ENCODE measurements around the gene GPRIN3.

The GPRIN3 gene

GRCh38 chr4:89242216-89242615 lies 65.4 kb downstream of the GPRIN3 start:
- no peak overlapping the region for H2AFZ ChIP-seq (ENCODE audit: low read depth, low read length)

DNA sequence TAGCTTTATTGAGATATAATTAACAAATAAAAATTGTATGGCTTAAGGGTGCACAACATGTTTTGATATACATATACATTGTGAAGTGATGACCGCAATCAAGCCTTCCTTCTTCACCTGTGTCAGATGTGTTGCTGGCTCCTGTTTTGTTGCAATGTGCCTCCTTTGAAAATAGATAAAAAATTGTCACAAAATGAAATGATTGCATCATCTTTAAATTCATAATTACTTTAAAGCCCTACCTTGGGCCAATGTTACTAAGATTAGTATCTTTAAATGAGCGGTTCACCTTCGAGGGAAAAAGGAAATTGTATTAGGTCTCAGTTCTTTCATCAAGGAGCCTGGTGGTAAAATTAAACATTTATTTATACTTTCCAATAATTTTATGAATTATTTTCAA lies 77.3 kb downstream of the GPRIN3 start:
- Histone ChIP-seq H3K36me3 (ENCODE audit: insufficient read depth, low read length) (no peaks in the 10 kb centered on the region), H3K9me3 (ENCODE audit: low read length) (no peaks in the 10 kb centered on the region), H3K4me3 (ENCODE audit: low read length) (no peak overlapping the region), H3K4me1 (ENCODE audit: insufficient read depth, low read length) (no peaks in the 10 kb centered on the region), H3K27me3 (ENCODE audit: insufficient read depth, low read length) (no peaks in the 10 kb centered on the region), H2AFZ (ENCODE audit: low read depth, low read length) (no peak overlapping the region)

More at GRCh38 chr4:89242216-89242615, 65.4 kb downstream of the GPRIN3 start:
- Histone ChIP-seq H3K27me3 (ENCODE audit: insufficient read depth, low read length) (peaks cover 3% of the 10 kb centered on the region), H3K4me3 (ENCODE audit: low read length) (no peak overlapping the region), H3K9me3 (ENCODE audit: low read length) (no peaks in the 10 kb centered on the region), H3K36me3 (ENCODE audit: insufficient read depth, low read length) (no peaks in the 10 kb centered on the region), H3K4me1 (ENCODE audit: insufficient read depth, low read length) (no peaks in the 10 kb centered on the region)

DNA sequence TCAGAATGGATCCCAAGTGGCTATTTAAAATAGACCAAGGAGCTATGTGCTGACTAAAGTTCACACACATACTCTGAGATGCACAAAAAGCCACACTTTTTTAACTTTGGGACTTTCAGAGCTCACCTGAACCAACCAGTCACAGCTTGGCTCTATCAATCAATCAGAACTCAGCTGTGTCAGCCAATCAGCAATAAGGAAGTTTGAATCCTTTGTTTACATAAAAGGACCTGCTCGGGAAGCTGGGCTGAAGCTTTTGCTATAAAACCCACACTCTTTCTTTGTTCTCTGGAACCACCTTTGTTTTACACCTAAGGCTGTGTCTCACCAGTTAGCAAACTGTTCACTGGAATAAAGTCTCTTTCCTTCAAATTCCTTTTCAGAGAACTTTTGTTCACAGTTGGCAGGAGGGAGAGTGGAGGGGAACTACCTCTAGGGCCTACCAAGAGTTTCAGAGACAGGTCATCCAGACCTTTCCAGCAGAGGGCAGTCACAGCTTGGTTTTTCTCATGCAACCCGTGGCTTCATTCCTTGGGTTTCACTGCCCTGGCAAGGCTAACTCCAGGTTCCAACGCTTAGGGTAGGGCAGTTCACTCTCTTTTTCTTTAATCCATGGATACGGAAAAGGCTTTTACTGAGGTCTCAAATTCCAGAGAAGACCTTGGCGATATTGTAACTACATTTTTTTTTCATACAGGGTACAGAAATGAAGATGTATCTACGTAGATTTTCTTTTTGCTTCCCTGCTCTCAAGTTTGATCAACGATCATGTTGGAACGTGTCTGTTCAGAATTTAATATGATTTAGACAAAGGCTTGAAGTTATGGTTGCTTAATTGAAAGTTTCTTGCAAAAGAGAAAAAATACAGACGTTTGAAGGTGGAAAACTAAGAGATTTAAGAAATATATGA lies 80.7 kb downstream of the GPRIN3 start:
- H3K9me3 ChIP-seq (ENCODE audit: low read length), result no peaks in the 10 kb centered on the region

GRCh38 chr4:89222170-89222569 lies 85.4 kb downstream of the GPRIN3 start:
- Histone ChIP-seq H2AFZ (ENCODE audit: low read depth, low read length) (no peak overlapping the region), H3K4me3 (ENCODE audit: low read length) (no peak overlapping the region), H3K36me3 (ENCODE audit: insufficient read depth, low read length) (no peaks in the 10 kb centered on the region), H3K27me3 (ENCODE audit: insufficient read depth, low read length) (peaks cover 2% of the 10 kb centered on the region), H3K4me1 (ENCODE audit: insufficient read depth, low read length) (peaks cover 9% of the 10 kb centered on the region), H3K9me3 (ENCODE audit: low read length) (no peaks in the 10 kb centered on the region)

More for the DNA sequence above, 80.7 kb downstream of the GPRIN3 start:
- Histone ChIP-seq H3K4me1 (ENCODE audit: insufficient read depth, low read length) (no peaks in the 10 kb centered on the region), H3K4me3 (ENCODE audit: low read length) (no peak overlapping the region), H3K36me3 (ENCODE audit: insufficient read depth, low read length) (no peaks in the 10 kb centered on the region), H3K27me3 (ENCODE audit: insufficient read depth, low read length) (no peaks in the 10 kb centered on the region), H2AFZ (ENCODE audit: low read depth, low read length) (peak overlapping the region; percentile 20)

DNA sequence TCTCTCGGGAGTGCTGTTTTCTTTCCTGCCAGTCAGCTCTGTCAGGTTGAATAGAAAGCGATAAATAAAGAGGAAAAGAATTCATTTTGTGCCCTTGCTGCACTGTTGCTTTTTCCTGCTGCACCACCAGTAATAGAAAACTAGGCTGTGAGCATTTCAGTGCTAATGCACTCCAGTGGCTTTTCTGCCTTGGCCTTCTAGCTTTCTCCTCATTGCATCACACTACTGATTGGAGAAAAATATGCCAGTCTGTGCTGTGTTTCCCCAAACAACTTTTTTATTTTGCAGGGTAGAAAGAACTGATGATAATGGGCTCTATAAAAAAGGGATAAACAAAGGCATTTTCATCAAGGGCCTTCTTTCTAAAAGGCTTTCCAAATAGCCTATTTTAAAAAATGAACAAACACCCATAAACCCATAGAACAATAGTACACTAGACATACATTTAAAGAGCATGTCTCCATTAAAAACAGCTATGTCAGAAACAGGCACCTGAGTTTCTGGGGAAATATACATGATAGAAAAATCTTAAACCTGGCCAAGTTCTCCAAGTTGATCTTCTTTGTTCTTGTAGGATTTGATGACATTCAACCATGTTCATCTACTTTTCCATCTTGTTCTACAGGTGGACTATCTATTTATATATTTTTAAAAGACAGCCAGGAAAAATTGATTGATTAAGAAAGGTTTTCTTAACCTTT lies 86.3 kb downstream of the GPRIN3 start:
- Histone ChIP-seq H3K4me1 (ENCODE audit: insufficient read depth, low read length) (peaks cover 9% of the 10 kb centered on the region), H3K27me3 (ENCODE audit: insufficient read depth, low read length) (peaks cover 2% of the 10 kb centered on the region), H3K9me3 (ENCODE audit: low read length) (no peaks in the 10 kb centered on the region), H2AFZ (ENCODE audit: low read depth, low read length) (no peak overlapping the region), H3K4me3 (ENCODE audit: low read length) (no peak overlapping the region), H3K36me3 (ENCODE audit: insufficient read depth, low read length) (no peaks in the 10 kb centered on the region)

DNA sequence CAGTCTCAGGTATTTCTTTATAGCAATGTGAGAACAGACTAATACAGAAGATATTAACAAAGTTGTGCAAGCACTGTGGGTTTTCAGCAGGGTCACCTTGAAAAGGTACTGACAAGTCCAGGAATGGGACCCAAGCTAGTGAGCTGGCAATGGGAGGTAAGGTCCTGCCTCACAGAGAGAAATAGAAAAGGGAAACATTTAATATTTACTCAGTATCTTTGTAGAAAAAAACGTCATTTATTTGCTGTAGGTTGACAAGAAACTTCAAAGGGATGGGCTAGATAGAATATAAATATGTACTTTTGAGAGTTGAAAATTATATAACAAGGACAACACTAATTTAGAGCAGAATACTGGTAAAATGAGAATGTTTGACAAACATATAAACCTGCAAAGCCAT lies 89.0 kb downstream of the GPRIN3 start:
- Histone ChIP-seq H3K4me1 (ENCODE audit: insufficient read depth, low read length) (peaks cover 9% of the 10 kb centered on the region), H2AFZ (ENCODE audit: low read depth, low read length) (no peak overlapping the region), H3K9me3 (ENCODE audit: low read length) (no peaks in the 10 kb centered on the region), H3K36me3 (ENCODE audit: insufficient read depth, low read length) (no peaks in the 10 kb centered on the region), H3K4me3 (ENCODE audit: low read length) (no peak overlapping the region), H3K27me3 (ENCODE audit: insufficient read depth, low read length) (peaks cover 2% of the 10 kb centered on the region)

GRCh38 chr4:89217604-89218003 lies 90.0 kb downstream of the GPRIN3 start:
- Histone ChIP-seq H3K27me3 (ENCODE audit: insufficient read depth, low read length) (peaks cover 2% of the 10 kb centered on the region), H2AFZ (ENCODE audit: low read depth, low read length) (no peak overlapping the region), H3K36me3 (ENCODE audit: insufficient read depth, low read length) (no peaks in the 10 kb centered on the region), H3K9me3 (ENCODE audit: low read length) (no peaks in the 10 kb centered on the region), H3K4me1 (ENCODE audit: insufficient read depth, low read length) (peaks cover 9% of the 10 kb centered on the region), H3K4me3 (ENCODE audit: low read length) (no peak overlapping the region)

- H3K4me3 ChIP-seq (ENCODE audit: low read length), result no peak overlapping the region
- H3K27me3 ChIP-seq (ENCODE audit: insufficient read depth, low read length), result peaks cover 2% of the 10 kb centered on the region
- H3K9me3 ChIP-seq (ENCODE audit: low read length), result no peaks in the 10 kb centered on the region
- no peaks in the 10 kb centered on the region for H3K36me3 ChIP-seq (ENCODE audit: insufficient read depth, low read length)
- H2AFZ ChIP-seq (ENCODE audit: low read depth, low read length), result no peak overlapping the region
- H3K4me1 ChIP-seq (ENCODE audit: insufficient read depth, low read length), result peaks cover 9% of the 10 kb centered on the region
These were observed 90.7 kb downstream of the GPRIN3 start for GRCh38 chr4:89216866-89217265.

DNA sequence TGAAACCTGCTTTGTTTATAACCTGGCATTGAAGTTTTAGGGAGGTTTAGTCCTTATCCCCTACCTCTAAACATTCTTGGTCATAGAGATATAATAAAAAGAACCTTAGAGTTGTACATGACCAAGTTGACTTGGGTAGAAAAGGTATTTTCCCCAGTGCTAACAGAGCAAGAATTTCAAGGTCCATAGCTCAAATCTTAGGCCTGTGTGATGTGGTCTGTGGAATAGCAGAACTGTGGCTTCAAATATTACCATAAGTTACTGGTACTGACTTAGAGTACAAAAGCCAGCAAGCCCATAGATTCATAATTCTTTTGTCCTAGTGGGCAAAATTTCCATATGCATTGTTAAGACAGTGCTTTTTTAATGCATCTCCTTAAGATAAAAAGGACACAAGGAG lies 91.2 kb downstream of the GPRIN3 start:
- Histone ChIP-seq H3K4me3 (ENCODE audit: low read length) (no peak overlapping the region), H3K36me3 (ENCODE audit: insufficient read depth, low read length) (no peaks in the 10 kb centered on the region), H3K27me3 (ENCODE audit: insufficient read depth, low read length) (peaks cover 2% of the 10 kb centered on the region), H3K9me3 (ENCODE audit: low read length) (no peaks in the 10 kb centered on the region), H2AFZ (ENCODE audit: low read depth, low read length) (no peak overlapping the region), H3K4me1 (ENCODE audit: insufficient read depth, low read length) (peaks cover 9% of the 10 kb centered on the region)

DNA sequence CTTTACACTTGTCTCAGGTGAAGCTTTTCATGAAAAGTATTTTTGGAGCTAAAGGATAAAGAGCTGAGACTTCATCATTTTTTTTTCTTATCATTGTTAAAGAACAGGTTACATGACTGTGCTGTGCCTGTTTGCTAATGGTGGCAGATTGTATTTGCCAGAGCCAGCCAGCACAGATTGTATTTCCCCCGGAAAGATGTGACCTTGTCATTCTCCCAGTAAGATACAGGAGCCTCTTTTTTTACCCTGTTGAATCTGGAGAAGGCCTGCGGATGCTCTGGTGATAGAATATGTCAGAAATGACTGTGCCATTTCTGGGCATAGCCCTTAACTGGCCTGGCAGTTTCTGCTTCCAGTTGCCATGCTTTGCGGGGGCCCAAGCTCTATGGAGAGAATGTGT lies 91.9 kb downstream of the GPRIN3 start:
- Histone ChIP-seq H3K36me3 (ENCODE audit: insufficient read depth, low read length) (no peaks in the 10 kb centered on the region), H3K9me3 (ENCODE audit: low read length) (no peaks in the 10 kb centered on the region), H3K4me3 (ENCODE audit: low read length) (no peak overlapping the region), H3K27me3 (ENCODE audit: insufficient read depth, low read length) (peaks cover 2% of the 10 kb centered on the region), H2AFZ (ENCODE audit: low read depth, low read length) (no peak overlapping the region), H3K4me1 (ENCODE audit: insufficient read depth, low read length) (peaks cover 8% of the 10 kb centered on the region)

- no peaks in the 10 kb centered on the region for H3K4me1 ChIP-seq (ENCODE audit: insufficient read depth, low read length)
- H3K4me3 ChIP-seq (ENCODE audit: low read length), result no peak overlapping the region
- no peak overlapping the region for H2AFZ ChIP-seq (ENCODE audit: low read depth, low read length)
- H3K9me3 ChIP-seq (ENCODE audit: low read length), result no peaks in the 10 kb centered on the region
- H3K27me3 ChIP-seq (ENCODE audit: insufficient read depth, low read length), result peaks cover 2% of the 10 kb centered on the region
- H3K36me3 ChIP-seq (ENCODE audit: insufficient read depth, low read length), result no peaks in the 10 kb centered on the region
These were observed 93.3 kb downstream of the GPRIN3 start for GRCh38 chr4:89214308-89214707.

DNA sequence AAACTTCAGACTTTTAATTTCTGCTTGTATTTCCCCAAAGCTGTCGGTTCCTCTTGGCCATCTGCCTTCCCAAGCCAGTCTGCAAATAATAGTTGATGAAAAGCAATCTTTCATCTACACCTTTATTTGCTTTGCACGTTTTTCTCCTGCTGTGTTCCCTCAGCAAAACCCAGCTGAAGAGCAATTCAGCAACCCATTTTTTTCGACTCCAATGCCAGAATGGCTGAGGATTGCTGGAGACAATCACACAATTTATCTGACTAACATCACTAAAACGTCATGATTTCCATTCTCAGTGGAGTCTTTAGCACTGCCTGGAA lies 94.3 kb downstream of the GPRIN3 start:
- Histone ChIP-seq H3K4me3 (ENCODE audit: low read length) (no peak overlapping the region), H3K36me3 (ENCODE audit: insufficient read depth, low read length) (no peaks in the 10 kb centered on the region), H2AFZ (ENCODE audit: low read depth, low read length) (no peak overlapping the region), H3K9me3 (ENCODE audit: low read length) (no peaks in the 10 kb centered on the region), H3K27me3 (ENCODE audit: insufficient read depth, low read length) (peaks cover 2% of the 10 kb centered on the region), H3K4me1 (ENCODE audit: insufficient read depth, low read length) (no peaks in the 10 kb centered on the region)

DNA sequence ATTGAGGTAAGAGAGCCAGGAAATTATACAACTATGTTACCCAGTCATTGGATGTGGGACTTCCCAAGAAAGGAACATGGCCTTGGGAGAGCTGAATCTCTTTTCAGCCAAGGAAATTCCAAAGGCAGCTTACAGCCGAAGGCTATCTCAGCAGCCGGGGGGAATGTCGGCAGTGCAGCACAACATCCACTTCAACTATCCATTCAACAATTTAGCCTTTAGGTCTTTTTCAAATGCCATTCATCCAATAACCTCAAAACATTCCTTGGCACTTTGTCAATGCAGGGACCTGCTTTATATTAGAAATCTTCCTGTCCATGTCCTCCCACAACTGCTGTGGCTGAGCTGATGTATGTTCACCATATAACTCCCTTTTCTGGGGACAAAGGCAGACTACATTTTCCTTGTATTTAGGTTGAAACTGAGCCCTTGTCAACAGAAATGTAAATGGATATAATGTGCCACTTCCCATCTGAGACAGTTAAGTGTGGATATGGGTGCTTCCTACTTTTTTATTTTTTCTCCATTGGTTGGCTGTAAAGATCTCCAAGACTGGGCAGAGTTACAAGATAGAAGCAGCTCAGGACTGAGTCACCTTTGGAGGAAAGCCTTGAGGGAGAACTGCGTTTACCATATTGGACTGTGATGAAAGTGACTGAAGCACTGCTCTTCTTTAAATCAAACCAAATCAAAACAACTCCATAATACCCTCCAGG lies 94.8 kb downstream of the GPRIN3 start:
- Histone ChIP-seq H3K9me3 (ENCODE audit: low read length) (no peaks in the 10 kb centered on the region), H3K4me3 (ENCODE audit: low read length) (no peak overlapping the region), H3K36me3 (ENCODE audit: insufficient read depth, low read length) (no peaks in the 10 kb centered on the region), H2AFZ (ENCODE audit: low read depth, low read length) (no peak overlapping the region), H3K4me1 (ENCODE audit: insufficient read depth, low read length) (no peaks in the 10 kb centered on the region), H3K27me3 (ENCODE audit: insufficient read depth, low read length) (no peaks in the 10 kb centered on the region)
